GM23338 (cell line): ENCODE results near the gene TCF7L2.

Source experiments
- CREB1 ChIP-seq: fragments of 250-450 bp; sonication (Bioruptor Pico); IDR thresholded peaks from 2 replicates; pipeline ENCODE4 v1.5.0; 2020; ENCODE audit warnings: low read depth, mild to moderate bottlenecking, moderate library complexity
- EZH2 ChIP-seq: fragments of 200-600 bp; sonication (generic); IDR thresholded peaks from one replicate; pipeline ENCODE4 v1.8.0; 2017; ENCODE audit warnings: antibody characterized with exemption, mild to moderate bottlenecking, low read depth; ENCODE audit not compliant: unreplicated experiment
- JUNB ChIP-seq: IDR thresholded peaks from one replicate; pipeline ENCODE4 v1.6.1; 2016; ENCODE audit warnings: antibody characterized with exemption; ENCODE audit not compliant: unreplicated experiment
- POLR2AphosphoS5 ChIP-seq: IDR thresholded peaks from 2 replicates; pipeline ENCODE4 v1.6.1; 2016; ENCODE audit warnings: antibody characterized with exemption, low read depth
- ZNF114 ChIP-seq: fragments of 250-450 bp; sonication (Bioruptor Pico); IDR thresholded peaks from 2 replicates; pipeline ENCODE4 v1.5.0; 2020; ENCODE audit warnings: mild to moderate bottlenecking, moderate library complexity
- ZNF331 ChIP-seq: fragments of 250-450 bp; sonication (Bioruptor Pico); IDR thresholded peaks from 2 replicates; pipeline ENCODE4 v1.5.0; 2020; ENCODE audit warnings: low read depth, mild to moderate bottlenecking, moderate library complexity
- TF ChIP-seq, protein P1 (sequence below), 2 experiments: fragments of 200-600 bp in 1 of 2; sonication (generic) in 1 of 2; conservative IDR thresholded peaks; 2 replicates each; pipeline versions ENCODE4 v1.5.1 to v1.6.1; 2016 to 2017; ENCODE audit warnings: antibody characterized with exemption in 2 of 2, low read depth in 2 of 2, mild to moderate bottlenecking in 2 of 2, moderate library complexity in 1 of 2

GRCh38 chr10:113063043-113063967 lies 113.3 kb downstream of the TCF7L2 start:
- TF ChIP-seq EZH2 = no peak
- TF ChIP-seq CREB1 (CRISPR knock-in tag) = no peak
- TF ChIP-seq, protein P1, sequence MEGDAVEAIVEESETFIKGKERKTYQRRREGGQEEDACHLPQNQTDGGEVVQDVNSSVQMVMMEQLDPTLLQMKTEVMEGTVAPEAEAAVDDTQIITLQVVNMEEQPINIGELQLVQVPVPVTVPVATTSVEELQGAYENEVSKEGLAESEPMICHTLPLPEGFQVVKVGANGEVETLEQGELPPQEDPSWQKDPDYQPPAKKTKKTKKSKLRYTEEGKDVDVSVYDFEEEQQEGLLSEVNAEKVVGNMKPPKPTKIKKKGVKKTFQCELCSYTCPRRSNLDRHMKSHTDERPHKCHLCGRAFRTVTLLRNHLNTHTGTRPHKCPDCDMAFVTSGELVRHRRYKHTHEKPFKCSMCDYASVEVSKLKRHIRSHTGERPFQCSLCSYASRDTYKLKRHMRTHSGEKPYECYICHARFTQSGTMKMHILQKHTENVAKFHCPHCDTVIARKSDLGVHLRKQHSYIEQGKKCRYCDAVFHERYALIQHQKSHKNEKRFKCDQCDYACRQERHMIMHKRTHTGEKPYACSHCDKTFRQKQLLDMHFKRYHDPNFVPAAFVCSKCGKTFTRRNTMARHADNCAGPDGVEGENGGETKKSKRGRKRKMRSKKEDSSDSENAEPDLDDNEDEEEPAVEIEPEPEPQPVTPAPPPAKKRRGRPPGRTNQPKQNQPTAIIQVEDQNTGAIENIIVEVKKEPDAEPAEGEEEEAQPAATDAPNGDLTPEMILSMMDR (conservative IDR thresholded peaks at IDR 0.05; ENCODE audit: low read depth in 2 of 2) = no peak; a peak in 1 of 4 replicates
- TF ChIP-seq POLR2AphosphoS5 = no peak
- no peak for TF ChIP-seq ZNF114 (CRISPR knock-in tag)
- no peak for TF ChIP-seq ZNF331 (CRISPR knock-in tag)
- TF ChIP-seq JUNB = no peak
